Immature natural killer cell (primary cell): ENCODE data around the gene STK33. TPM values are rescaled to one million over a fixed set of nuclear protein-coding genes. Genes with fewer than 3 reads are reported as not detected.

ENCODE experiments used
- DNase-seq, 3 donors: peaks; one replicate each; pipeline ENCODE4 v3.0.0; 2022; ENCODE audit warnings: mixed read lengths in 1 of 3
- H3K27ac Mint-ChIP-seq, 6 donors: one replicate each; pipeline ENCODE4 v1.8.0; 2020; ENCODE audit warnings: mixed read lengths in 6 of 6, mild to moderate bottlenecking in 5 of 6, inconsistent platforms in 4 of 6, moderate library complexity in 3 of 6
- H3K27me3 Mint-ChIP-seq, 3 donors: one replicate each; pipeline ENCODE4 v1.8.0; 2020 to 2021; ENCODE audit warnings: low read depth in 3 of 3, mild to moderate bottlenecking in 3 of 3, mixed read lengths in 3 of 3, moderate library complexity in 3 of 3, inconsistent platforms in 1 of 3
- H3K36me3 Mint-ChIP-seq, 3 donors: one replicate each; pipeline ENCODE4 v1.8.0; 2020; ENCODE audit warnings: mixed read lengths in 3 of 3, inconsistent platforms in 2 of 3, mild to moderate bottlenecking in 2 of 3
- H3K4me1 Mint-ChIP-seq, 2 donors: one replicate each; pipeline ENCODE4 v1.8.0; 2020; ENCODE audit warnings: inconsistent platforms in 2 of 2, mild to moderate bottlenecking in 2 of 2, mixed read lengths in 2 of 2, moderate library complexity in 1 of 2
- H3K4me3 Mint-ChIP-seq, 5 donors: one replicate each; pipeline ENCODE4 v1.8.0; 2020; ENCODE audit warnings: mild to moderate bottlenecking in 5 of 5, mixed read lengths in 5 of 5, inconsistent platforms in 3 of 5, moderate library complexity in 3 of 5
- H3K9me3 Mint-ChIP-seq, 6 donors: one replicate each; pipeline ENCODE4 v1.8.0; 2020; ENCODE audit warnings: mild to moderate bottlenecking in 6 of 6, mixed read lengths in 6 of 6, inconsistent platforms in 4 of 6, moderate library complexity in 3 of 6
- polyA plus RNA-seq, 3 donors: library from polyadenylated mRNA; unstranded; fragments of 300-500 nt; fragmentation: Illumina TruSeq; gene quantifications; one replicate each; pipeline ENCODE4 v1.2.3, GENCODE V29; 2021

Gene STK33
- polyA plus RNA-seq, 3 donors from 2014 or later = not detected

DNA sequence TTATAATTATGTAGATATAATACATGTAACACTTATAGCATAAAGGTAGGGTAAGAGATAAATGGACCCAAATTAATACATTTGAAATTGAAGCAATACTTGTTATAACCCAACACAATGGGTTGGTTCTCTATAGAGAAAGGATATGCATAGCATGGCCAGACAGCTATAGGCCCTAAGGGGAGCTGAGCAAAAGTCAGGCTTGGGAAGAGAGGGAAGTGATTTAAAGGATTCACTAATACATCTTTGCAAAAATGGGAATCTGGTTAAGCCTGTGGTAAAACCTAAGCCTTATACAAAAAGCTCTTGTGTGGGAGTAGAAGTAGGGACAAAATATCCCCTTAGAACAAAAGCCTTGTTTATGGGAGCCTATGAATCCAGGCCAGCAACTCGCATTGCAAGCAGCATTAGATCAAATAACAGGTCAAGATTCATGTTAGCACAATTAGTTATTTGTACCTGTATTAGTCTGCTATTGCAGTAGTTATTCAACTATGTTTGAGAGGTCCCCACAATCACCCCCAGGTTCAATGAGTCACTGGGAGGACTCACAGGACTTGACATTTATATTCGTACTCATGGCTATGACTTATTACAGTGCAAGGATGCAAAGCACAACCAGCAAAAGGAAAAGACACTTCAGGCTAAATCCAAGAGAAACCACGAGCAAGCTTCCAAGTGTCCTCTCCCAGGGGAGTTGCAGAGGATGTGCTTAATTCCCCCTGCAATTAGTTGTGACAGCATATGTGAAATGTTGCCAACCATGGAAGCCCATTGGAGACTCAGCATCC, 185.7 kb downstream of the STK33 start:
- H3K27me3 Mint-ChIP-seq = peaks cover 0 to under 1% (median 0%) of the 10 kb centered on the region in 3 donors
- no peaks in the 10 kb centered on the region for H3K4me1 Mint-ChIP-seq
- DNase-seq = no peak
- no peak overlapping the region for H3K27ac Mint-ChIP-seq
- peaks cover 0 to 5% (median 0%) of the 10 kb centered on the region in 6 donors for H3K9me3 Mint-ChIP-seq
- no peaks in the 10 kb centered on the region for H3K36me3 Mint-ChIP-seq
- no peak overlapping the region for H3K4me3 Mint-ChIP-seq

DNA sequence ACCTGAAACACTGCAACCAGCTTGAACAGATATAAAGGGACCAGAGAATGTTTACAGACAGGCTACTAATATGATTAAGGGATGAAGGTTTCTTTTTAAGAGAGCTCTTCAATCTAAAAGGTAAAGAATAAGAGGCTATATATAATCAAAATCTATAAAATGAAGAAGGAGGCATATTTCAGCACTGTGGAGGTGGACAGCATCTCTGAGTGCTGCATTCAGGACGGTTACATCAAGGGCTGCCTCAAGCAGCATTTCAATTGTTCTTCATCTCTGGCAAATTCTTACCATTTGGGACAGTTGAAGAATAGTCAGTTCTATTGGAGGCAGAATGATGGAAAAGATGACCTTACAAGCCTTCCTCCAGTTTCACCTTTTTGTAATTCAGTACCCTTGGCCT, 190.7 kb downstream of the STK33 start:
- no peak overlapping the region for H3K27ac Mint-ChIP-seq
- H3K36me3 Mint-ChIP-seq = no peaks in the 10 kb centered on the region
- H3K9me3 Mint-ChIP-seq = peaks cover 0 to 8% (median 0%) of the 10 kb centered on the region in 6 donors
- H3K27me3 Mint-ChIP-seq = peaks cover 0 to 5% (median 0%) of the 10 kb centered on the region in 3 donors
- no peaks in the 10 kb centered on the region for H3K4me1 Mint-ChIP-seq
- H3K4me3 Mint-ChIP-seq = no peak overlapping the region
- no peak for DNase-seq

GRCh38 chr11:8392886-8393285, 201.1 kb downstream of the STK33 start:
- no peak for DNase-seq
- peaks cover 2 to 9% (median 6%) of the 10 kb centered on the region in 3 donors for H3K27me3 Mint-ChIP-seq
- no peaks in the 10 kb centered on the region for H3K4me1 Mint-ChIP-seq
- H3K4me3 Mint-ChIP-seq = no peak overlapping the region
- H3K27ac Mint-ChIP-seq = no peak overlapping the region
- H3K36me3 Mint-ChIP-seq = no peaks in the 10 kb centered on the region
- H3K9me3 Mint-ChIP-seq = peaks cover 0 to 5% (median 0%) of the 10 kb centered on the region in 6 donors

DNA sequence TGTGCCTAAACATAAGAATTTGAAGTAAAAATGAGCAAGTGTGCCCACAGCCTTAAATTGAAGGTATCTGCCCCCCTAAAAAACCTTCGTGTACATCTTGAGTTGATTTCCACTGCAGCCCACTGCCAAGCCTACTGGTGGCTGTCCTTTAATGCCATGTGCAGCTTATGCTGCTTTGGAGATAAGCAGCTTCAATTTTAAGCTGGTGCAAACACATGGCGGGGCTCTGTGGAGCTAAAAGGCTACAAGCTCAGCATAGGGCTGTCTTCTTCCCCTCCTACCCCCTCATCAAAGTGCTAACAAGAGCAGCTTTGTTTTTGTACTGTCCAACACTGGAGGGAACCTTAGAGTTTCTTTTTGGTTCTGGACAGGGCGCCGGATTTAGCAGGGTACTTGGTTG, 201.9 kb downstream of the STK33 start:
- H3K27me3 Mint-ChIP-seq = peaks cover 2 to 9% (median 6%) of the 10 kb centered on the region in 3 donors
- no peaks in the 10 kb centered on the region for H3K36me3 Mint-ChIP-seq
- no peak overlapping the region for H3K27ac Mint-ChIP-seq
- no peak for DNase-seq
- no peak overlapping the region for H3K4me3 Mint-ChIP-seq
- H3K4me1 Mint-ChIP-seq = no peaks in the 10 kb centered on the region
- H3K9me3 Mint-ChIP-seq = no peaks in the 10 kb centered on the region

- Mint-ChIP-seq H3K36me3 (no peaks in the 10 kb centered on the region), H3K4me1 (no peaks in the 10 kb centered on the region), H3K27me3 (peaks cover 2 to 9% (median 5%) of the 10 kb centered on the region in 3 donors), H3K4me3 (no peak overlapping the region), H3K27ac (no peak overlapping the region), H3K9me3 (no peaks in the 10 kb centered on the region)
- no peak for DNase-seq
Observed at GRCh38 chr11:8390851-8391612, 203.0 kb downstream of the STK33 start.

GRCh38 chr11:8389029-8389996, 204.7 kb downstream of the STK33 start:
- Mint-ChIP-seq H3K4me1 (peaks cover 0 to 7% of the 10 kb centered on the region in 2 donors), H3K27me3 (peaks cover 2 to 6% (median 5%) of the 10 kb centered on the region in 3 donors), H3K4me3 (no peak overlapping the region)

DNA sequence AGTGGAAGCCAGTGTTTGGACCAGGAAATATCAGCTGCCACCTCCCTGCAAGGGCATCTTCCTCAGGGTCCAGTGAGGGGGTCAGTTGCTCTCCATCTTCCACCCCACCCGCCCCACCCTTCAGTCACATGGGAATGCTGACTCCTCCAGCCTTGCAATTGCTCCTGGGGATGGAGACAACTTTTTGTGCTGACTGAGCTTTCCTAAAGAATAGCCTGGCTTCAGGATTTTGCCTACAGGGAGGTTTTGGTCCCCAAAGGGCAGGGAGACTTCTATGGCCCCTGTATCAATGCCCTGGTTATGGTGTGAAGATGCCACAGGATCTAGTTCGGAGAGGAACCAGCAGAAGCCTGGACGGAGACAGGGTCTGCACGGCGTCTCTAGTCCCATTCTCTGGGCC, 206.3 kb downstream of the STK33 start:
- H3K27me3 Mint-ChIP-seq = peaks cover 5 to 6% (median 5%) of the 10 kb centered on the region in 3 donors
- H3K36me3 Mint-ChIP-seq = no peaks in the 10 kb centered on the region
- no peaks in the 10 kb centered on the region for H3K9me3 Mint-ChIP-seq
- no peak overlapping the region for H3K4me3 Mint-ChIP-seq
- H3K4me1 Mint-ChIP-seq = peaks cover 0 to 7% of the 10 kb centered on the region in 2 donors
- DNase-seq = no peak
- no peak overlapping the region for H3K27ac Mint-ChIP-seq

More at GRCh38 chr11:8389029-8389996, 204.7 kb downstream of the STK33 start:
- Mint-ChIP-seq H3K36me3 (no peaks in the 10 kb centered on the region), H3K9me3 (no peaks in the 10 kb centered on the region), H3K27ac (no peak overlapping the region)
- DNase-seq = no peak

- Mint-ChIP-seq H3K9me3 (no peaks in the 10 kb centered on the region), H3K4me3 (no peak overlapping the region), H3K4me1 (peaks cover 0 to 7% of the 10 kb centered on the region in 2 donors), H3K27me3 (peaks cover 5 to 6% (median 5%) of the 10 kb centered on the region in 3 donors), H3K36me3 (no peaks in the 10 kb centered on the region), H3K27ac (no peak overlapping the region)
- DNase-seq = no peak
Observed at GRCh38 chr11:8387141-8387540, 206.9 kb downstream of the STK33 start.

- Mint-ChIP-seq H3K27ac (no peak overlapping the region), H3K9me3 (no peaks in the 10 kb centered on the region), H3K27me3 (peaks cover 5 to 6% (median 5%) of the 10 kb centered on the region in 3 donors), H3K4me1 (peaks cover 0 to 7% of the 10 kb centered on the region in 2 donors), H3K36me3 (no peaks in the 10 kb centered on the region), H3K4me3 (no peak overlapping the region)
- DNase-seq = no peak
Observed at GRCh38 chr11:8386134-8386864, 207.7 kb downstream of the STK33 start.

DNA sequence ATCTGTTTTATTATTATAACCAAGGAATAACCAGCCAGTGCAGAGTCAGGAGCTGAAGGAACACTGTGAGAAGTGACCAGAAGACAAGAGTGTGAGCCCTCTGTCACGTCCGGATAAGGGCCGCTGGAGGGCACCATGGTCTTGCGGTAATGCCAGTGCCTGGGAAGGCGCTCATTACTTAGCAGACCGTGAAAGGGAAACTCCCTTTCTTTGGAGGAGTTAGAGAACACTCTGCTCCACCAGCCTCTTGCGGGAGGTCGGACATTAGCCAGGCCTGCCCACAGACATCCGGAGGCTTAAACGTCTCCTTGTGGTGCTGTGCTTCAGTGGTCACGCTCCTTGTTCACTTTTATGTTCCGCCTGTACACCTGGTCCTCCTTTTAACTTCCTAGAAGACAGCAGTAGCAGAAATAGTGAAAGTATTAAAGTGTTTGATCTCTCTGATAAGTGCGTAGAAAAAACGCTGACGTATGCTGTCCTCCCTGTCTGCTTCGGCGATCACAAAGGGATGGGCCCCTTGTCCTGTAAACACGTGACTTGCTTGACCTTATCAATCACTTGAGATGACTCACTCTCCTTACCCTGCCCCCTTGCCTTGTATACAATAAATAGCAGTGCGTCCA, 209.7 kb downstream of the STK33 start:
- no peaks in the 10 kb centered on the region for H3K36me3 Mint-ChIP-seq
- DNase-seq = peak in 1 of 3 donors; percentile 2
- peak overlapping the region in 3 of 5 donors; percentile 1 to 29 (median 12) for H3K4me3 Mint-ChIP-seq
- no peaks in the 10 kb centered on the region for H3K9me3 Mint-ChIP-seq
- H3K27ac Mint-ChIP-seq = no peak overlapping the region
- peaks cover 0 to 3% (median 1%) of the 10 kb centered on the region in 3 donors for H3K27me3 Mint-ChIP-seq
- peaks cover 0 to 7% of the 10 kb centered on the region in 2 donors for H3K4me1 Mint-ChIP-seq

DNA sequence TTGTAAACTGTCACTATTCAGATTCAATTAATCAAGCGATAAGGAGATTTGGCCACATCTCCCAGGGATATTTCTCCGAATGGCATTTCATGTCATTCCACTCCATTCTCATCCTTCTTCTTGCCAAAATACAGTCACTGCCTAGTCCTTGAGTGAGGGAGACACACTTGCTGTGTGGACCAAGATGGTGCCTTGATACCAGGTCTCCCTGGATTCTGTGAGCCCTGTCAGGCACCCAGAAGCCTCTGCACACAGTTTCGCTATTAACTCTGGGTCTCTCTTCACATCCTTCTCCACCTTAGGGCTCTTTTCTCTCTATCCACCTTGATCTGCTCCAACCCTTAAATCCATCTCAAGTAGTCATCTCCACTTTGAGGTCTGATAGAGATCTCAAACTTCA, 210.4 kb downstream of the STK33 start:
- Mint-ChIP-seq H3K36me3 (no peaks in the 10 kb centered on the region), H3K27ac (no peak overlapping the region), H3K4me3 (no peak overlapping the region), H3K4me1 (peaks cover 0 to 7% of the 10 kb centered on the region in 2 donors), H3K9me3 (no peaks in the 10 kb centered on the region), H3K27me3 (peaks cover 0 to 3% (median 1%) of the 10 kb centered on the region in 3 donors)
- DNase-seq = no peak

DNA sequence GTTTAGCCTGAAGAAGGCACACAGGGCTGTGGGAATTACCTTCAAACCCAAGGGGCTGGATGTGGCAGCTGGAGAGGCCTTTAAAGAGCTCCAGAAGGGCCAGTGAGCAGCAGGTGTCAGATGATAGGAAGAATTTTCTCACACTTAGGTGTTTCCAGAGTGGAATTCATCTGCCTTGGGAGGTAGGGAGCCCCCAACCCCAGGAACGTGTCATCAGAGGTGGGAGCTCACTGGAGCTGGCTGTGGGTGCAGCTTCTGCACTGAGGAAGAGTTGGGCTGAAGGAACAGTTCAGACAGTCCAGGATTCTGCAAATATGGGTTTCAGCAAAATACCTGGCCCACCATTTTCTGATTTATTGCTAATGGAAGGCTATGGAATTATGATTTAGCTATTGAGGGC, 210.8 kb downstream of the STK33 start:
- no peak overlapping the region for H3K27ac Mint-ChIP-seq
- no peaks in the 10 kb centered on the region for H3K36me3 Mint-ChIP-seq
- DNase-seq = no peak
- no peaks in the 10 kb centered on the region for H3K9me3 Mint-ChIP-seq
- no peak overlapping the region for H3K4me3 Mint-ChIP-seq
- H3K4me1 Mint-ChIP-seq = peaks cover 0 to 7% of the 10 kb centered on the region in 2 donors
- H3K27me3 Mint-ChIP-seq = peaks cover 0 to 3% (median 1%) of the 10 kb centered on the region in 3 donors
